PC-9 (cell line): ENCODE measurements around the gene MST1.

Experiments
- CTCF ChIP-seq: fragments of 200-600 bp; sonication (generic); conservative IDR thresholded peaks from 2 replicates; pipeline ENCODE4 v1.6.1; 2017; ENCODE audit warnings: mixed run types, antibody characterized with exemption, mild to moderate bottlenecking, moderate library complexity
- EZH2 ChIP-seq: fragments of 200-600 bp; sonication (generic); IDR thresholded peaks from 2 replicates; pipeline ENCODE4 v1.8.0; 2017; ENCODE audit warnings: antibody characterized with exemption, low read depth

GRCh38 chr3:49717959-49718857, 28.9 kb upstream of the MST1 start:
- TF ChIP-seq CTCF (no peak), EZH2 (no peak)
